Esophagus squamous epithelium (tissue), 4 donors: Measurements from ENCODE around the gene RYR3.

Experiments used
- POLR2A ChIP-seq, 4 donors: fragments of 450-650 bp; IDR thresholded peaks; one replicate each; pipeline ENCODE4 v1.6.1; 2017; ENCODE audit warnings: antibody characterized with exemption in 4 of 4, mild to moderate bottlenecking in 4 of 4, moderate library complexity in 3 of 4
- TF ChIP-seq, protein P1 (sequence below), 6 experiments: fragments of 450-650 bp in 4 of 6; fragments of 200-600 bp in 2 of 6; sonication (generic) in 2 of 6; IDR thresholded peaks; one replicate each; pipeline ENCODE4 v1.5.1; 2016 to 2019; ENCODE audit warnings: antibody characterized with exemption in 6 of 6, mild to moderate bottlenecking in 4 of 6, moderate library complexity in 4 of 6

DNA sequence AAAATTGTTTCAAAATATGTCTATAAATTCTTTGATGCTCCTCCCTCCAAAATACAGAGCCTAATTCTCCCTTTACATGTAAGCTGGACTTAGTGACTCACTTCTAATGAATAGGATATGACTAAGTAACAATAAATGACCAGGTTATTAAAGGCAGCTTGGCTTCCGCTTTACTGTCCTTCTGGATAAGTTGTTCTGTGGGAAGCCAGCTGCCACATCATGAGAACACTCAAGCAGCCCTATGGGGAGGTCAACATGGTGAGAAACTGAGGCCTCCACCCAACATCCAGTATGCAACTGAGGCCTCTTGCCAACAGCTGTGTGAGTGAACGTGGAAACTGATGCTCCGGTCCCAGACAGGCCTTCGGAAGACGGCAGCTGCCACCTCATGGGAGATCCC is 410.2 kb downstream of the RYR3 start:
- TF ChIP-seq POLR2A (IDR thresholded peaks at IDR 0.05), result no peak
- TF ChIP-seq, protein P1, sequence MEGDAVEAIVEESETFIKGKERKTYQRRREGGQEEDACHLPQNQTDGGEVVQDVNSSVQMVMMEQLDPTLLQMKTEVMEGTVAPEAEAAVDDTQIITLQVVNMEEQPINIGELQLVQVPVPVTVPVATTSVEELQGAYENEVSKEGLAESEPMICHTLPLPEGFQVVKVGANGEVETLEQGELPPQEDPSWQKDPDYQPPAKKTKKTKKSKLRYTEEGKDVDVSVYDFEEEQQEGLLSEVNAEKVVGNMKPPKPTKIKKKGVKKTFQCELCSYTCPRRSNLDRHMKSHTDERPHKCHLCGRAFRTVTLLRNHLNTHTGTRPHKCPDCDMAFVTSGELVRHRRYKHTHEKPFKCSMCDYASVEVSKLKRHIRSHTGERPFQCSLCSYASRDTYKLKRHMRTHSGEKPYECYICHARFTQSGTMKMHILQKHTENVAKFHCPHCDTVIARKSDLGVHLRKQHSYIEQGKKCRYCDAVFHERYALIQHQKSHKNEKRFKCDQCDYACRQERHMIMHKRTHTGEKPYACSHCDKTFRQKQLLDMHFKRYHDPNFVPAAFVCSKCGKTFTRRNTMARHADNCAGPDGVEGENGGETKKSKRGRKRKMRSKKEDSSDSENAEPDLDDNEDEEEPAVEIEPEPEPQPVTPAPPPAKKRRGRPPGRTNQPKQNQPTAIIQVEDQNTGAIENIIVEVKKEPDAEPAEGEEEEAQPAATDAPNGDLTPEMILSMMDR (IDR thresholded peaks at IDR 0.05), result no peak
